GM18505 (cell line): Measurements from ENCODE around the gene ATP13A1.
"Not testable (repeated sequence)": the region's sequence is repeated elsewhere in the genome, so short reads cannot be mapped to it uniquely, and the experiment has no call there.

ENCODE experiments used
- ATAC-seq: cut with Tn5 transposase; IDR thresholded peaks from one replicate; pipeline ENCODE4 v1.9.1; 2021; ENCODE audit not compliant: unreplicated experiment
- POLR2A ChIP-seq: IDR thresholded peaks from 4 replicates; pipeline ENCODE4 v1.6.1; 2011; ENCODE audit warnings: borderline replicate concordance; ENCODE audit not compliant: insufficient read depth, insufficient read length; ENCODE audit errors: extremely low read depth

The ATP13A1 gene

DNA sequence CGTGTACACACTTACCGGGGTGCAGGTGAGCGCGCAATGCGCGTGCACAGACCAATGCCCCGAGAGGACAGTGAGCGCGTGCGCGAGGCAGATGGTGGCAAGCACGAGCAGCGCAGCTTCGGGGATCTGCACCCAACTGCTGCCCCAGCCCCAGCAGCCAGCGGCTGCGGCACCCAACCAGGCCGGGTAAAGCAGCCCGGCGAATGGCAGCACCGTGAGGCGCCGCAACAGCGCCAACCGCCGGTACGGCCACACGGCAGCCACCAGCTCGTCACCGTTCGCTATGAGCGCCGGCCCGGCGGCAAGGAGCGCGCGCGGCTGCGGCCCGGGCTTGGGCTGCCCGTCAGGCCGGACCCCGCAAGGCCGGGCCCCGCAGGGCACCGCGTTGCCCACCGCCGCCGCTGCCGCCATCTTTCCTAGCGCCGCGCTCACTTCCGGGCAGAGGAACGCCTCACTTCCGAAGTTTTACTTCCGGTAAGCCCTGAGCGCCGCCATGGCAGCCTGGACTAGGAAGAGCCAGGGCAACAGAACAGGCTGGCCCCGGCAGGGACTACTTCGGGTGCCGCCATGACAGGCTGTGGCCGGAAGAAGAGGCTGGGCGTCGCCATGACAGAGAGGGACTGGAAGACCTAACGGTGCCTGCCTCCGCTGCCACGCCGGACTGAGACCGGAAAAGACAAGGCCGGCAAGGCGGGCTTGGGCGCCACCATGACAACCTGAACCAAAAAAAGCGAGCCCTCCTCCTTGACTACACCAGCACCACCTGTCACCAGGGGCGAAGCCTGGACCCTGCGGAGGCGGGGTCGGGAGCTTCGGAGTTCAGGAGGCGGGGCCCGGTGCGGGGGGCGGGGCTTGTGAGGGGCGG, at the start of gene ATP13A1:
ATP13A1 (minus strand) TSS at position 421 of the 865 bp plus-strand sequence; CDS start at position 411, 10 bp downstream.
- peak; percentile 77 for TF ChIP-seq POLR2A
- ATAC-seq, result peak; percentile 68

DNA sequence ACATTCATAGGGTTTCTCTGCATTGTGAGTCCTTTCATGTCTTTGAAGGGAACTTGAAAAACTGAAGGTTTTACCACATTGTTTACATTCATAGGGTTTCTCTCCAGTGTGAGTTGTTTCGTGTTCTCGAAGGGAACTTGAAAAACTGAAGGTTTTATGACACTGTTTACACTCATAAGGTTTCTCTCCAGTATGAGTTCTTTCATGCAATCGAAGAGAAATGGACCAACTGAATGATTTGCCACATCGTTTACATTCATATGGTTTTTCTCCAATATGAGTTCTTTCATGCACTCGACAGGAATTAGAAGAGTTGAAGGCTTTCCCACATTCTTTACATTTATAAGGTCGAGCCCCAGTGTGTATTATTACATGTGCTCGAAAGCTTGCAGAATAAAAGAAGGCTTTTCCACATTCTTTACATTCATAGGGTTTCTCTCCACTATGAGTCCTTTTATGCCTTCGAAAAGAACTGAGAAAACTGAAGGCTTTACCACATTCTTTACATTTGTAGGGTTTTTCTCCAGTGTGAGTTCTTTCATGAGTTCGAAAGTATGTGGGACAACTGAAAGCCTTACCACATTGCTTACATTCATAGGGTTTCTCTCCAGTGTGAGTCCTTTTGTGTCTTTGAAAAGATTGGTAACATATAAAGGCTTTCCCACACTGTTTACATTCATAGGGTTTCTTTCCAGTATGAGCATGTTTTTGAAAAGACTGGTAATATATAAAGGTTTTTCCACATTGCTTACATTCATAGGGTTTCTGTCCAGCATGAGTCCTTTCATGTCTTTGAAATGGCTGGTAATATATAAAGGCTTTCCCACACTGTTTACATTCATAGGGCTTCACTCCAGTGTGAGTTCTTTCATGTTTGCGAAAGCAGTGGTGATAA, 48.7 kb upstream of the ATP13A1 start:
- no peak for TF ChIP-seq POLR2A
- ATAC-seq, result no peak

DNA sequence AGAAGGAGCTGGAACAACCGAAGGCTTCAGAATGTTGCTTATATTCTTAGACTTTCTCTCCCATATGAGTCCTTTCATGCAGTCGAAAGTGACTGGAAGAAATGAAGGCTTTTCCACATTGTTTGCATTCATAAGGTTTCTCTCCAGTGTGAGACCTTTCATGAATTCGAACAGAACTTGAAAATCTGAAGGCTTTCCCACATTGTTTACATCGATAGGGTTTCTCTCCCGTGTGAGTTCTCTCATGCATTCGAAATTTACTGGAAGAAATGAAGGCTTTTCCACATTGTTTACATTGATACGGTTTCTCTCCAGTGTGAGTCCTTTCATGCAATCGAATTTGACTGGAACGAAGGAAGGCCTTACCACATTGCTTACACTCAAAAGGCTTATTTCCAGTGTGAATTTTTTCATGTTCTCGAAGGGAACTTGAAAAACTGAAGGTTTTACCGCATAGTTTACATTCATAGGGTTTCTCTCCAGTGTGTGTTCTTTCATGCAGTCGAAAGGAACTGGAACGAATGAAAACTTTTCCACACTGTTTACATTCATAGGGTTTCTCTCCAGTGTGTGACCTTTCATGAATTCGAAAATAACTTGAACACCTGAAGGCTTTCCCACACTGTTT, 47.9 kb upstream of the ATP13A1 start:
- no peak for TF ChIP-seq POLR2A
- ATAC-seq, result no peak

DNA sequence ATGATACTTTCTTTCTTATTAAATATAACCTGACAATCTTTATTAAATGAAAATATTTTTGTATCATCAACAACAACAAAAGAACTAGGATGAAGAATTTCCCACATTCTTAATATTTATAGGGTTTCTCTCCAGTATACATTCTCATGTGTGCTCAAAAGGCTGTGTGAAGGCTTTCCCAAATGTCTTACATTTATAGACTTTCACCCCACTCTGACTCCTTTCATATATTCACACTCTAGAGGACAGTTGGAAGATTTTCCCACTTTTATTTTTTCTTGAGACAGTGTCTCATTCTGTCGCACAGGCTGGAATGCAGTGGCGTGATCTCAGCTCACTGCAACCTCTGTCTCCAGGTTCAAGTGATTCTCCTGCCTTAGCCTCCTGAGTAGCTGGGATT, 47.0 kb upstream of the ATP13A1 start:
- ATAC-seq, result no peak

DNA sequence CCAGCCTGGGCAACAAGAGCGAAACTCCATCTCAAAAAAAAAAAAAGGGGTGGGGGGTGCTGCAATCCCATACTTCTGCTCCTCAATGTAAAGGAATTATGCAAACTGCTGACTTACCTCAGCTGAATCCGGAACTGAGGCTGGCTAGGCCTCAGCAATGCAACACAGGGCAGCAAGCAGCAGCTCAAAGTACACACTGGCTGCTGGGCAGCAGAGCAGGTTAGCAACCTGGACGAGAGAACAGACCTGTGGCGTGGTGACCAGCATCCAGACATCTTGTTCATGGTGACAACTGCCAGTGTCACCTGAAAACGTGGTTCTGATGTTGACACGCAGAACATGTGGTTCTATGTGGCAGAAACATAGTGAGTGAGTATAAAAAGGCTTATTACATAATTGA, 41.4 kb upstream of the ATP13A1 start:
- ATAC-seq, result no peak
- TF ChIP-seq POLR2A, result no peak

More for the DNA sequence above, 47.0 kb upstream of the ATP13A1 start:
- TF ChIP-seq POLR2A, result no peak

DNA sequence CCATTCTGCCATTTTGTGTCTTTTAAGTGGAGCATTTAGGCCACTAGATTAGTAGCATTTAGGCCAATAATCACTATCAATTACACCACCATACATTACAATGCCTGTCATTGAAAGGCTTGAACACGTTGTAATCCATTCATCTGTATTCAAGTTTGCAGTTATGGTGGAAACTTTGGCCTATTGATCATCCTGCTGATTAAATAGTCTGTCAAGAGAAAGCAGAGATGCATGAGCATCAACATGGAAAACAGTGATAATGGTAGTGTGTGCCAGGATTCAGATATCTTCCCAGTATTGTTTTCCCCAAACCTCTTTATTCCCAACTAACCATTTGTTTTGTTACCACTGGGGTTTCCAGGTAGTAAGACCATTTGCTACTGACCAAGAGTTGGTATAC, 37.0 kb upstream of the ATP13A1 start:
- ATAC-seq, result not testable (repeated sequence)

DNA sequence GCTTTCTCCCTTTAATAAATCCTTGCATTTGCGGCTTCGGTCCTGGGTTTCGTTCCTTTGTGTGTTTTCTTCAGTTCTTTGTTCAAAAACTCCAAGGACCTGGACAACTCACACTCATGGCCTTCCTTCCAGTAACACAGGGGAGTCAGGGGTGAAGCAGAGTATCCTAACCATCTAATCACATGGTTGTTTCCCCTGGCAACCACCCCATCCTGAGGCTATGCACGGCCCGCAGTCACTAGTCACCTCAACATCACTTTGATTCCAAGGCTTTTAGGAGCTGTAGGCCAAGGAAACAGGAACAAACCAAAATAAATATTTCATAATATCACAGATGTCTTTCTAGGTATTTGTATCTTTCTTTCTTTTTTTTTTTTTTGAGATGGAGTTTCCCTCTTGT, 34.1 kb upstream of the ATP13A1 start:
- no peak for TF ChIP-seq POLR2A
- ATAC-seq, result no peak

DNA sequence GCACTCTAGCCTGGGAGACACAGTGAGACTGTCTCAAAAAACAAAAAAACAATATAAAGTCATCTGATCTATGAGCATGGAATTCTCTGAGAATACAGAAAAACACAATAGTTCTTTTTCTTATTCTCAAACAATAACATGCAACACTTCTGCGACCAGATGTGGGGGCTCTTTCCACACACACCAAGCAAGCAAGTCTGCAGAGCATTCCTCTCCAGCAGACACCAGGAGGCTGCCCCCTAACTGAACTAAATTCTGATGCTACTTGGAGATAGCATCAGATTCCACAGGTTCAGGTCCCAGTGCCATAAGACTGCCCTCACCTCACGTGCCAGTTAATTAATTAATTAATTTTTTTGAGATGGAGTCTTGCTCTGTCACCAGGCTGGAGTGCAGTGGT, 32.9 kb upstream of the ATP13A1 start:
- ATAC-seq, result no peak
- no peak for TF ChIP-seq POLR2A

DNA sequence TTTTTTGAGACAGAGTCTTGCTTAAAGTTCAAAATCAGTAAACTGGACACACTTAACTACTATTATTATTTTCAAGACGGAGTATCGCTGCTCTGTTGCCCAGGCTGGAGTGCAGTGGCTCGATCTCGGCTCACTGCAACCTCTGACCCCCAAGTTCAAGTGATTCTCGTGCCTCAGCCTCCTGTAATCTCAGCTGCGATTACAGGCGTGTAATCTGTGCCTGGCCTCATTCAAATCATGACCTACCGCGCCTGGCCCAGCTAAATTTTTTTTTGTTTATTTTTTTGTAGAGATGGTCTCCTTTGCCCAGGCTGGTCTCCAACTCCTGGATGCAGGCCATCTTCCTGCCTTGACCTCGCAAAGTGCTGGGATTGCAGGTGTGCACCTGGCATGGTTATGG, 28.2 kb upstream of the ATP13A1 start:
- ATAC-seq, result no peak
- no peak for TF ChIP-seq POLR2A

DNA sequence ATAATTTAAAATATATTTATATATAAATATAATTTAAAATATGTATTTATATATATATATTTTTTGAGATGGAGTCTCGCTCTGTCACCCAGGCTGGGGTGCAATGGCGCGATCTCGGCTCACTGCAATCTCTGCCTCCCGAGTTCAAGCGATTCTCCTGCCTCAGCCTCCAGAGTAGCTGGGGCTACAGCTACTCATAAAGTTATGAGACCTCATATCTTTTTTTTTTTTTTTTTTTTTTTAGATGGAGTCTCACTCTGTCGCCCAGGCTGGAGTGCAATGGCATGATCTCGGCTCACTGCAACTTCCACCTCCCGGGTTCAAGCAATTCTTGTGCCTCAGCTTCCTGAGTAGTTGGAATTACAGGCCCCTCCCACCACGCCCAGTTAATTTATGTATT, 25.5 kb upstream of the ATP13A1 start:
- not testable (repeated sequence) for ATAC-seq

DNA sequence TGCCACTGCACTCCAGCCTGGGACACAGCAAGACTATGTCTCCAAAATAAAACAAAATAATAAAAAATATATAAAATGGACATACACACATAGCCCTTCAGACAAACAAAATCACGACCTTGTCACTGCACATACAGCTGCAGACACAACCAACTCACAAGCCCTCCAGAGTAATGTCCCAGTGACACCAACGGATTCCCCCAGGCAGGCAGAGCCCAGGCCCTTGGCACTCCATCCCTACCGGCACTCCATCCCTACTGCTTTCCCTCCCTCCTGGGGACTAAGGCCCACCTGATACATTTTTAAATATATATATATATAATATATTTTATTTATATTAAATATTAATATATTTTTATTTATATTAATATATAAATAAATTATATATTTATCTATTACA, 23.6 kb upstream of the ATP13A1 start:
- TF ChIP-seq POLR2A, result no peak
- ATAC-seq, result no peak

DNA sequence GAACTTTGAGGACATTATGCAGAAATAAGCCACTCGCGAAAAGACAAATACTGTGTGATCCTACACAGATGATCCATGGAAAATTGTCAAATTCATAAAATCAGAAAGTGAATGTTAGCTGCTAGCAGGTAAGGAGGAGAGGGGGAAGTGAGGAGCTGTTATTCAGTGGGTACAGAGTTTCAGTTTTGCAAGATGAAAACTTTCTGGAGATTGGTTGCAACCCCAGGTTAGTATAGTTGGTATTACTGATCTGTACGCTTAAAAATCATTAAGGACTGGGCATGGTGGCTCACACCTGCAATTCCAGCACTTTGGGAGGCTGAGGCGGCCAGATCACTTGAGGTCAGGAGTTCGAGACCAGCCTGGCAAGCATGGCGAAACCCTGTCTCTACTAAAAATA, 23.1 kb upstream of the ATP13A1 start:
- ATAC-seq, result no peak

DNA sequence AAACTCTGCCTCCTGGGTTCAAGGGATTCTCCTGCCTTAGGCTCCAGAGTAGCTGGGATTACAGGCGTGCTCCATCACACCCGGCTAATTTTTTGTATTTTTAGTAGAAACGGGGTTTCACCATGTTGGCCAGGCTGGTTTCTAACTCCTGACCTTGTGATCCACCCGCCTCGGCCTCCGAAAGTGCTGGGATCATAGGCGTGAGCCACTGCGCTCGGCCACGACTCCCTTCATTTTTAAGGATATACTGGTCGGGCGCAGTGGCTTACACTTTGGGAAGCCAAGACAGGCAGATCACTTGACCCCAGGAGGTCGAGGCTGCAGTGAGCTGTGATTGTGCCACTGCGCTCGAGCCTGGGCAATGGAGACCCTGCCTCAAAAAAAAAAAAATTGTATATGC, 22.6 kb upstream of the ATP13A1 start:
- ATAC-seq, result not testable (repeated sequence)

More for the DNA sequence above, 23.1 kb upstream of the ATP13A1 start:
- TF ChIP-seq POLR2A, result no peak
